Kasumi-1 (cell line): ENCODE data around the gene MDH2.
"Not testable (repeated sequence)": the region's sequence is repeated elsewhere in the genome, so short reads cannot be mapped to it uniquely, and the experiment has no call there.

Experiments used
- DNase-seq, 2 experiments: peaks; one replicate each; lab custom pipeline; 2025; lab: John Stamatoyannopoulos, UW

Gene MDH2

GRCh38 chr7:76047811-76048667 lies at the start of gene MDH2, which contains the start of gene STYXL1:
Gene MDH2, plus strand, starts transcription at chr7:76048106. Its CDS starts 55 bp downstream, at chr7:76048161.
Gene STYXL1, minus strand, starts transcription at chr7:76048000. Its CDS starts 17,477 bp downstream, at chr7:76030523.
- peak; percentile 87 to 89 for DNase-seq

- no peak for DNase-seq
Observed at GRCh38 chr7:76000566-76000965, 47.3 kb upstream of the MDH2 start.

GRCh38 chr7:76002139-76002538 lies 45.8 kb upstream of the MDH2 start:
- DNase-seq, result no peak

- DNase-seq, result no peak
Observed at GRCh38 chr7:76002822-76003221, 45.1 kb upstream of the MDH2 start.

- no peak for DNase-seq
Observed at GRCh38 chr7:76003351-76003750, 44.6 kb upstream of the MDH2 start.

- DNase-seq, result not testable (repeated sequence)
Observed at GRCh38 chr7:76005004-76005403, 42.9 kb upstream of the MDH2 start.

GRCh38 chr7:76008156-76008687 lies 39.7 kb upstream of the MDH2 start:
- no peak for DNase-seq

GRCh38 chr7:76009672-76010600 lies 38.0 kb upstream of the MDH2 start:
- DNase-seq, result no peak

- DNase-seq, result no peak
Observed at GRCh38 chr7:76011442-76011861, 36.5 kb upstream of the MDH2 start.

- no peak for DNase-seq
Observed at GRCh38 chr7:76016191-76016947, 31.5 kb upstream of the MDH2 start.

- not testable (repeated sequence) for DNase-seq
Observed at GRCh38 chr7:76018520-76018919, 29.4 kb upstream of the MDH2 start.

- DNase-seq, result peak; percentile 45 to 58
Observed at GRCh38 chr7:76020031-76020714, 27.7 kb upstream of the MDH2 start.

GRCh38 chr7:76022026-76022780 lies 25.7 kb upstream of the MDH2 start:
- DNase-seq, result no peak

- peak; percentile 89 to 95 for DNase-seq
Observed at GRCh38 chr7:76023002-76023401, 24.9 kb upstream of the MDH2 start.

GRCh38 chr7:76029682-76030081 lies 18.2 kb upstream of the MDH2 start:
- DNase-seq, result not testable (repeated sequence)

GRCh38 chr7:76031964-76032363 lies 15.9 kb upstream of the MDH2 start:
- DNase-seq, result no peak

- DNase-seq, result no peak
Observed at GRCh38 chr7:76037310-76037709, 10.6 kb upstream of the MDH2 start.

GRCh38 chr7:76040126-76040525 lies 7.8 kb upstream of the MDH2 start:
- no peak for DNase-seq

GRCh38 chr7:76044375-76044865 lies 3.5 kb upstream of the MDH2 start:
- DNase-seq, result no peak

- DNase-seq, result peak; percentile 6 to 15
Observed at GRCh38 chr7:76047305-76047810, 548 bp upstream of the MDH2 start.
